ENCODE results near the gene FIGLA.
A peak's percentile ranks its signal among the peaks of the same experiment; 100 is the strongest.

FIGLA gene

GRCh38 chr2:70768590-70769085, 21.8 kb downstream of the FIGLA start:
- POLR2A ChIA-PET = no interaction called here
- CTCF ChIA-PET = interaction anchor here (1.0 to 2.8 kb wide), 9 partner anchors 8 to 103 kb away, joined by 3 to 13 read pairs (median 4); no protein-coding TSS in a partner anchor
- no peak for DNase-seq (ENCODE audit: extremely low spot score)
- TF ChIP-seq CTCF (IDR thresholded peaks at IDR 0.05; ENCODE audit: control extremely low read depth, extremely low read depth, low read depth, missing control alignments) = no peak

- POLR2A ChIA-PET = no interaction called here
- CTCF ChIA-PET = interaction anchor here (0.8 to 2.8 kb wide), 9 partner anchors 9 to 80 kb away, joined by 3 to 13 read pairs (median 4); no protein-coding TSS in a partner anchor
- peak; percentile 39 for TF ChIP-seq CTCF (IDR thresholded peaks at IDR 0.05; ENCODE audit: control extremely low read depth, extremely low read depth, low read depth, missing control alignments)
- peak; percentile 48 for DNase-seq (ENCODE audit: extremely low spot score)
Observed at GRCh38 chr2:70767699-70768589, 22.5 kb downstream of the FIGLA start, which contains the start of gene ADD2. Gene ADD2, minus strand, starts transcription at chr2:70768200. Its CDS starts 61,792 bp downstream, at chr2:70706408.

- peak; percentile 35 for DNase-seq (ENCODE audit: extremely low spot score)
- CTCF ChIA-PET = interaction anchor here (0.8 to 2.8 kb wide), 5 partner anchors 8 to 54 kb away, joined by 3 to 13 read pairs (median 6); no protein-coding TSS in a partner anchor
- TF ChIP-seq CTCF (IDR thresholded peaks at IDR 0.05; ENCODE audit: control extremely low read depth, extremely low read depth, low read depth, missing control alignments) = no peak
- POLR2A ChIA-PET = no interaction called here
Observed at GRCh38 chr2:70767079-70767698, 23.3 kb downstream of the FIGLA start.

GRCh38 chr2:70766357-70767078, 23.9 kb downstream of the FIGLA start:
- ChIA-PET CTCF (interaction anchor here (1.1 kb wide), 1 partner anchor 79 kb away, joined by 3 read pairs; no protein-coding TSS in a partner anchor), POLR2A (no interaction called here)
- DNase-seq (ENCODE audit: extremely low spot score) = no peak
- TF ChIP-seq CTCF (IDR thresholded peaks at IDR 0.05; ENCODE audit: control extremely low read depth, extremely low read depth, low read depth, missing control alignments) = no peak

- no peak for DNase-seq (ENCODE audit: extremely low spot score)
- TF ChIP-seq CTCF (IDR thresholded peaks at IDR 0.05; ENCODE audit: control extremely low read depth, extremely low read depth, low read depth, missing control alignments) = no peak
- POLR2A ChIA-PET = no interaction called here
- CTCF ChIA-PET = no interaction called here
Observed at GRCh38 chr2:70765507-70765906, 24.9 kb downstream of the FIGLA start.

- no peak for DNase-seq (ENCODE audit: extremely low spot score)
- ChIA-PET POLR2A (interaction anchor here (1.0 kb wide), 1 partner anchor 73 kb away, joined by 3 read pairs; no protein-coding TSS in a partner anchor), CTCF (interaction anchor here (1.5 to 2.7 kb wide), 2 partner anchors 9 to 10 kb away, joined by 4 to 13 read pairs; partner anchors contain the start of gene ADD2)
- TF ChIP-seq CTCF (IDR thresholded peaks at IDR 0.05; ENCODE audit: control extremely low read depth, extremely low read depth, low read depth, missing control alignments) = no peak
Observed at GRCh38 chr2:70759446-70759845, 31.0 kb downstream of the FIGLA start.

All from GM10248 (cell line).